K562 (cell line): ENCODE measurements around the gene SMARCA4. TPM values are rescaled to one million over a fixed set of nuclear protein-coding genes. Genes with fewer than 3 reads are reported as not detected.
A peak's percentile ranks its signal among the peaks of the same experiment; 100 is the strongest.

ENCODE experiments used
- CBFA2T3 ChIP-seq: fragments of 450-650 bp; IDR thresholded peaks from 2 replicates; pipeline ENCODE4 v1.6.1; 2017
- CBX2 ChIP-seq: fragments of 200-600 bp; sonication (generic); IDR thresholded peaks from one replicate; pipeline ENCODE4 v1.6.1; 2012; ENCODE audit warnings: mild to moderate bottlenecking, low read length, inconsistent platforms; ENCODE audit not compliant: insufficient read depth, poor library complexity, severe bottlenecking
- CCNT2 ChIP-seq: IDR thresholded peaks from 2 replicates; pipeline ENCODE4 v1.6.1; 2011; ENCODE audit warnings: borderline replicate concordance, low read depth, mild to moderate bottlenecking, moderate library complexity, mixed read lengths, low read length; ENCODE audit not compliant: insufficient read length; ENCODE audit errors: extremely low read depth
- CHD4 ChIP-seq: fragments of 200-600 bp; sonication (generic); IDR thresholded peaks from 3 replicates; pipeline ENCODE4 v1.6.1; 2012; ENCODE audit warnings: low read depth, mild to moderate bottlenecking, mixed read lengths, low read length, inconsistent platforms; ENCODE audit not compliant: insufficient read depth, insufficient replicate concordance, poor library complexity, severe bottlenecking
- CTBP1 ChIP-seq: fragments of 450-650 bp; IDR thresholded peaks from 2 replicates; pipeline ENCODE4 v1.6.1; 2016; ENCODE audit warnings: borderline replicate concordance
- ELF2 ChIP-seq: fragments of 250-450 bp; sonication (Bioruptor Pico); IDR thresholded peaks from 2 replicates; pipeline ENCODE4 v1.5.0; 2021; ENCODE audit warnings: mild to moderate bottlenecking
- FOXA3 ChIP-seq, 2 experiments: fragments of 450-650 bp in 1 of 2; sonication (generic) in 1 of 2; formaldehyde crosslinking; IDR thresholded peaks in 1 of 2; conservative IDR thresholded peaks in 1 of 2; 2 replicates each; pipeline versions ENCODE4 v1.4.0 to v1.8.0; 2020 to 2022; ENCODE audit warnings: mild to moderate bottlenecking in 2 of 2, missing genetic modification reagents in 1 of 2
- KDM5B ChIP-seq: fragments of 200-600 bp; sonication (generic); IDR thresholded peaks from 2 replicates; pipeline ENCODE4 v1.6.1; 2012; ENCODE audit warnings: low read depth, mild to moderate bottlenecking, moderate library complexity, low read length, control low read depth, inconsistent platforms; ENCODE audit not compliant: insufficient replicate concordance
- MECOM ChIP-seq: fragments of 250-450 bp; sonication (Bioruptor Pico); IDR thresholded peaks from 2 replicates; pipeline ENCODE4 v1.8.0; 2022; ENCODE audit warnings: inconsistent platforms
- NCOA6 ChIP-seq: fragments of 450-650 bp; IDR thresholded peaks from 2 replicates; pipeline ENCODE4 v1.6.1; 2017; ENCODE audit warnings: mild to moderate bottlenecking
- NELFE ChIP-seq: IDR thresholded peaks from 2 replicates; pipeline ENCODE4 v1.6.1; 2011; ENCODE audit warnings: mild to moderate bottlenecking; ENCODE audit not compliant: insufficient read depth, insufficient read length
- PTBP1 ChIP-seq: fragments of 200-400 bp; formaldehyde crosslinking; IDR thresholded peaks from 2 replicates; pipeline ENCODE4 v1.6.1; 2017; ENCODE audit warnings: low read depth, low read length
- RB1 ChIP-seq: fragments of 450-650 bp; IDR thresholded peaks from 2 replicates; pipeline ENCODE4 v1.6.1; 2017; ENCODE audit warnings: low read depth, mild to moderate bottlenecking
- RBM22 ChIP-seq: fragments of 200-400 bp; formaldehyde crosslinking; IDR thresholded peaks from 2 replicates; pipeline ENCODE4 v1.6.1; 2018; ENCODE audit warnings: low read length, low read depth; ENCODE audit not compliant: poor library complexity, severe bottlenecking
- SRSF7 ChIP-seq: fragments of 200-400 bp; formaldehyde crosslinking; optimal IDR thresholded peaks from 2 replicates; pipeline ENCODE3; 2017; ENCODE audit warnings: mild to moderate bottlenecking, low read depth, low read length
- ZNF197 ChIP-seq: fragments of 200-800 bp; sonication (Bioruptor generic); IDR thresholded peaks from 2 replicates; pipeline ENCODE4 v1.6.1; 2016; ENCODE audit warnings: low read depth, missing genetic modification characterization, missing compliant biosample characterization
- ZNF23 ChIP-seq: fragments of 250-450 bp; sonication (Bioruptor Pico); IDR thresholded peaks from 2 replicates; pipeline ENCODE4 v1.4.0; 2020; ENCODE audit warnings: mild to moderate bottlenecking
- ZNF282 ChIP-seq: sonication (generic); formaldehyde crosslinking; IDR thresholded peaks from 2 replicates; pipeline ENCODE4 v1.8.1; 2023; ENCODE audit warnings: missing genetic modification reagents
- polyA plus RNA-seq, 8 experiments: library from polyadenylated mRNA; depleted of rRNA in 4 of 8; stranded (reverse) in 5 of 8; unstranded in 3 of 8; fragments of >200 nt; fragmentation: Nextera tagmentation in 2 of 8; fragmentation: Illumina TruSeq in 1 of 8; extraction: Ambion mirVana in 2 of 8; extraction: Trizol in 1 of 8; gene quantifications; 2 replicates each; pipeline versions ENCODE4 v1.2.1 to v1.2.3, GENCODE V29; 2011 to 2014; ENCODE audit warnings: inconsistent platforms in 1 of 8, missing spikeins in 1 of 8
- total RNA-seq, 7 experiments: library from RNA; depleted of rRNA in 6 of 7; stranded (reverse); fragments of >200 nt in 6 of 7; fragmentation: Illumina TruSeq in 2 of 7; extraction: Trizol in 2 of 7; gene quantifications; 2 replicates each; pipeline versions ENCODE4 v1.2.1 to v1.2.3, GENCODE V29; 2011 to 2021; ENCODE audit warnings: low replicate concordance in 1 of 7
- TF ChIP-seq, protein P1 (sequence below): fragments of 450-650 bp; IDR thresholded peaks from 2 replicates; pipeline ENCODE4 v1.6.1; 2014; ENCODE audit warnings: low read depth, mild to moderate bottlenecking, moderate library complexity, borderline replicate concordance
- TF ChIP-seq, protein P2 (sequence below), 2 experiments: fragments of 250-450 bp in 1 of 2; fragments of 450-650 bp in 1 of 2; sonication (Bioruptor Pico) in 1 of 2; IDR thresholded peaks; 2 replicates each; pipeline versions ENCODE4 v1.6.1 to v1.8.0; 2016 to 2021; ENCODE audit warnings: mild to moderate bottlenecking in 2 of 2, moderate library complexity in 2 of 2, missing compliant biosample characterization in 1 of 2, missing genetic modification characterization in 1 of 2
- TF ChIP-seq, protein P3 (sequence below): fragments of 450-650 bp; IDR thresholded peaks from 2 replicates; pipeline ENCODE4 v1.6.1; 2018; ENCODE audit warnings: mild to moderate bottlenecking, low read depth; ENCODE audit not compliant: partially characterized antibody
- TF ChIP-seq, protein P4 (sequence below): IDR thresholded peaks from 2 replicates; pipeline ENCODE4 v1.6.1; 2012; ENCODE audit warnings: low read depth, low read length, improper control_type of control experiment, borderline replicate concordance

SMARCA4 gene
- total and polyA plus RNA-seq, 9 of the 15 experiments (the other 6 are each of a cell fraction or from before 2014, with no cell fraction given): 19.3 to 207 (median 52.1) TPM

DNA sequence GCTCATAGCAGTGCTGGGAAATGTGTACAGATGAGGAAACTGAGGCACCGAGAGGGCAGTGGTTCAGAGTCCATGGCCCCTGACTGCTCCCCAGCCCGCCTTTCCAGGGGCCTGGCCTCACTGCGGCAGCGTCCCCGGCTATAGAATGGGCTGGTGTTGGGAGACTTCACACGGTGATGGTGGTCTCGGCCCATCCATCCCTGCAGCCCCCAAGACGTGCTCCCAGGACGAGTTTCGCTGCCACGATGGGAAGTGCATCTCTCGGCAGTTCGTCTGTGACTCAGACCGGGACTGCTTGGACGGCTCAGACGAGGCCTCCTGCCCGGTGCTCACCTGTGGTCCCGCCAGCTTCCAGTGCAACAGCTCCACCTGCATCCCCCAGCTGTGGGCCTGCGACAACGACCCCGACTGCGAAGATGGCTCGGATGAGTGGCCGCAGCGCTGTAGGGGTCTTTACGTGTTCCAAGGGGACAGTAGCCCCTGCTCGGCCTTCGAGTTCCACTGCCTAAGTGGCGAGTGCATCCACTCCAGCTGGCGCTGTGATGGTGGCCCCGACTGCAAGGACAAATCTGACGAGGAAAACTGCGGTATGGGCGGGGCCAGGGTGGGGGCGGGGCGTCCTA, 144.3 kb downstream of the SMARCA4 start (continued):
- TF ChIP-seq, protein P1, sequence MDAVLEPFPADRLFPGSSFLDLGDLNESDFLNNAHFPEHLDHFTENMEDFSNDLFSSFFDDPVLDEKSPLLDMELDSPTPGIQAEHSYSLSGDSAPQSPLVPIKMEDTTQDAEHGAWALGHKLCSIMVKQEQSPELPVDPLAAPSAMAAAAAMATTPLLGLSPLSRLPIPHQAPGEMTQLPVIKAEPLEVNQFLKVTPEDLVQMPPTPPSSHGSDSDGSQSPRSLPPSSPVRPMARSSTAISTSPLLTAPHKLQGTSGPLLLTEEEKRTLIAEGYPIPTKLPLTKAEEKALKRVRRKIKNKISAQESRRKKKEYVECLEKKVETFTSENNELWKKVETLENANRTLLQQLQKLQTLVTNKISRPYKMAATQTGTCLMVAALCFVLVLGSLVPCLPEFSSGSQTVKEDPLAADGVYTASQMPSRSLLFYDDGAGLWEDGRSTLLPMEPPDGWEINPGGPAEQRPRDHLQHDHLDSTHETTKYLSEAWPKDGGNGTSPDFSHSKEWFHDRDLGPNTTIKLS: no peak
- TF ChIP-seq KDM5B (no peak), CHD4 (no peak), RB1 (no peak), ZNF197 (no peak), PTBP1 (no peak), CBFA2T3 (no peak), CCNT2 (peak; percentile 15), FOXA3 (CRISPR knock-in tag; conservative IDR thresholded peaks at IDR 0.05 in 1 of 2, IDR thresholded peaks at IDR 0.05 in 1 of 2) (no peak), ZNF23 (CRISPR knock-in tag) (no peak), SRSF7 (no peak), CBX2 (no peak), RBM22 (peak; percentile 99), NCOA6 (no peak), MECOM (no peak), ELF2 (CRISPR knock-in tag) (no peak), ZNF282 (CRISPR knock-in tag) (no peak), CTBP1 (no peak), NELFE (no peak)
- TF ChIP-seq, protein P2, sequence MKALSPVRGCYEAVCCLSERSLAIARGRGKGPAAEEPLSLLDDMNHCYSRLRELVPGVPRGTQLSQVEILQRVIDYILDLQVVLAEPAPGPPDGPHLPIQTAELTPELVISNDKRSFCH (CRISPR knock-in tag; IDR thresholded peaks at IDR 0.05): no peak
- TF ChIP-seq, protein P2 (tag; IDR thresholded peaks at IDR 0.05): no peak
- TF ChIP-seq, protein P3, sequence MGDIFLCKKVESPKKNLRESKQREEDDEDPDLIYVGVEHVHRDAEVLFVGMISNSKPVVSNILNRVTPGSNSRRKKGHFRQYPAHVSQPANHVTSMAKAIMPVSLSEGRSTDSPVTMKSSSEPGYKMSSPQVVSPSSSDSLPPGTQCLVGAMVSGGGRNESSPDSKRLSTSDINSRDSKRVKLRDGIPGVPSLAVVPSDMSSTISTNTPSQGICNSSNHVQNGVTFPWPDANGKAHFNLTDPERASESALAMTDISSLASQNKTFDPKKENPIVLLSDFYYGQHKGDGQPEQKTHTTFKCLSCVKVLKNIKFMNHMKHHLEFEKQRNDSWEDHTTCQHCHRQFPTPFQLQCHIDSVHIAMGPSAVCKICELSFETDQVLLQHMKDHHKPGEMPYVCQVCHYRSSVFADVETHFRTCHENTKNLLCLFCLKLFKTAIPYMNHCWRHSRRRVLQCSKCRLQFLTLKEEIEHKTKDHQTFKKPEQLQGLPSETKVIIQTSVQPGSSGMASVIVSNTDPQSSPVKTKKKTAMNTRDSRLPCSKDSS: no peak
- TF ChIP-seq, protein P4, sequence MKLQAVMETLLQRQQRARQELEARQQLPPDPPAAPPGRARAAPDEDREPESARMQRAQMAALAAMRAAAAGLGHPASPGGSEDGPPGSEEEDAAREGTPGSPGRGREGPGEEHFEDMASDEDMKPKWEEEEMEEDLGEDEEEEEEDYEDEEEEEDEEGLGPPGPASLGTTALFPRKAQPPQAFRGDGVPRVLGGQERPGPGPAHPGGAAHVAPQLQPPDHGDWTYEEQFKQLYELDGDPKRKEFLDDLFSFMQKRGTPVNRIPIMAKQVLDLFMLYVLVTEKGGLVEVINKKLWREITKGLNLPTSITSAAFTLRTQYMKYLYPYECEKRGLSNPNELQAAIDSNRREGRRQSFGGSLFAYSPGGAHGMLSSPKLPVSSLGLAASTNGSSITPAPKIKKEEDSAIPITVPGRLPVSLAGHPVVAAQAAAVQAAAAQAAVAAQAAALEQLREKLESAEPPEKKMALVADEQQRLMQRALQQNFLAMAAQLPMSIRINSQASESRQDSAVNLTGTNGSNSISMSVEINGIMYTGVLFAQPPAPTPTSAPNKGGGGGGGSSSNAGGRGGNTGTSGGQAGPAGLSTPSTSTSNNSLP: no peak
